ENCODE data around the gene UIMC1.

UIMC1 gene

DNA sequence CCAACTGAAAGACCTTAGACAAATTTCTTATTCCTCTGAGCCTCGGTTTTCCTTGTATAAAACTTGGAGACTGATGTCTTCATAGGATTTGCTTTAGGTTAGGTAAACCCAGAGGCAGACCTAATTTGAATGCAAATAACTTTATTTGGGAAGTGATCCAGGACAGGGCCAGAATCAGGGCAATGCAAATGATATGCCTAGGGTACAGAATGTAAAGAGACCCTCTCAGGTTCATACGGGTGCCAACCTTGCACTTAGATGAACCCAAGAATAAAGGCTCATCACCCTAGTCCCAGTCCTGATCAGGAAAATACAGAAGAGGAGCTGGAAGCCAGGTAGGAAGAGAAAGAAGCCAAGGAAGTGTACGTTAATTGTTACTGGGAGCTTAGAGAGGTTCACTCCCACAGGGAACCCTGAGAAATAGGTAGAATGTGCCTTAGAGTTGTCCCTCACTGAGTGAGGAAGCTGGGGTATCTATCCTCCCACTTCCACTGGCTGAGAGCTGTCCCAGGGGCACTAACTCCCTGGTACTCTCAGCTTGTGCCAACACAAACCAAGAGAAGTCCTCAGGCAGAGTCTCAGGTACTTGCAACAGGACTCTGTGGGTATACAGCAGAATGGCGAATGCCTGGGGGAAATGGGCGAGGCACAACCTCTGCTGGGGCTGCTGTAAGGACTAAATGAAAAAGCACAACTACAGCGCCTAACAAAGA is 104.3 kb downstream of the UIMC1 start:
- no peak for DNase-seq (ENCODE audit: low read depth)

DNA sequence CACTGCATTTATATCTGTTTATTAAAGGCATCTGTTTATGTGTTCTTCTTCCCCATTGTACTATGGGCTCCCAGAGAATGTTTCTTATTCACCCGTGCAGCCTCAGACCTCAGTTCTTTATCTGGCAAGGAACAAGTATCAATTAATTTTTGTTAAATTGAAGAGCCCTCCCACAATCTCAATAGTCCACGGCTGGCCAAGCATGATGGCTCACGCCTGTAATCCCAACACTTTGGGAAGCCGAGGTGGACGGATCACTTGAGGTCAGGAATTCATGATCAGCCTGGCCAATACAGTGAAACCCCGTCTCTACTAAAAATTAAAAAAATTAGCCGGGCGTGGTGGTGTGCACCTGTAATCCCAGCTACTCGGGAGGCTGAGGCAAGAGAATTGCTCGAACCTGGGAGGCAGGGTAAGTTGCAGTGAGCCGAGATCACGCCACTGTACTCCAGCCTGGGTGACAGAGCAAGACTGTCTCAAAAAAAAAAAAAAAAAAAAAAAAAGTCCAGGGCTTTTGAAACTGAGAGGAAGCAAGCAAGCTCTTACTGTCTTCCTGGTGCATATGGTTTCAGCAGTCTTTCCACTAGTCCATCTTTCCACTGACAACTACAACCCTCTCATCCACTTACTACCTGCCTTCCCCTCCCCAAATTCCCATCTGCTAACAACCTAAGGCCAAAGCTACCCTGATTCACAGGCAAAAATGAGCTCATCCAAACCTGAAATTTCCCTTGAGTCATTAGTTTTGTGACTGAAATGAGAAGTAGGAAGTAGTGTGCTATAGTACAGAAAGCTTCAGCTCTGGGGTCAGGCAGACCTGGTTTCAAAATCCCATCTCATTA is 105.1 kb downstream of the UIMC1 start:
- no peak for DNase-seq (ENCODE audit: low read depth)

DNA sequence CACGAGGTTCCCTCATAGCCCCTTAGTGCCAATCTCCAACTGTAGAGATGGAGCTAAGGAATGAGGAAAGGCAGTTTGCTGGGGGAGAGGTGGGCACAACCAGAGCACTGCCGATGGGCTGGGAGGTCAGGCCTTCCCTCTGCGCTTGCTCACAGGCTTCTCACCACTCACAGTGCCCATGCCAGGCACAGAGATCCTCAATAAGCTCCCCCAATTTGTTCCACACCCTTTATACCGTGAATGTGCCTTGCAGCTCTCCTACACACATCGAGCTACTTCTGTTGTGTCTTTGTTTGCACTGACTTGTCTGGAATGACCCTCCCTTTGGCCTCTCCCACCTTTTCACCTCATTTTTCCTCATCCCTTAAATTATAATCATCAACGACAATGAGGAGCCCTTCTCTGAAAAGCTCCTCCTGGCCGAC is 105.8 kb downstream of the UIMC1 start:
- DNase-seq (ENCODE audit: low read depth) = no peak

DNA sequence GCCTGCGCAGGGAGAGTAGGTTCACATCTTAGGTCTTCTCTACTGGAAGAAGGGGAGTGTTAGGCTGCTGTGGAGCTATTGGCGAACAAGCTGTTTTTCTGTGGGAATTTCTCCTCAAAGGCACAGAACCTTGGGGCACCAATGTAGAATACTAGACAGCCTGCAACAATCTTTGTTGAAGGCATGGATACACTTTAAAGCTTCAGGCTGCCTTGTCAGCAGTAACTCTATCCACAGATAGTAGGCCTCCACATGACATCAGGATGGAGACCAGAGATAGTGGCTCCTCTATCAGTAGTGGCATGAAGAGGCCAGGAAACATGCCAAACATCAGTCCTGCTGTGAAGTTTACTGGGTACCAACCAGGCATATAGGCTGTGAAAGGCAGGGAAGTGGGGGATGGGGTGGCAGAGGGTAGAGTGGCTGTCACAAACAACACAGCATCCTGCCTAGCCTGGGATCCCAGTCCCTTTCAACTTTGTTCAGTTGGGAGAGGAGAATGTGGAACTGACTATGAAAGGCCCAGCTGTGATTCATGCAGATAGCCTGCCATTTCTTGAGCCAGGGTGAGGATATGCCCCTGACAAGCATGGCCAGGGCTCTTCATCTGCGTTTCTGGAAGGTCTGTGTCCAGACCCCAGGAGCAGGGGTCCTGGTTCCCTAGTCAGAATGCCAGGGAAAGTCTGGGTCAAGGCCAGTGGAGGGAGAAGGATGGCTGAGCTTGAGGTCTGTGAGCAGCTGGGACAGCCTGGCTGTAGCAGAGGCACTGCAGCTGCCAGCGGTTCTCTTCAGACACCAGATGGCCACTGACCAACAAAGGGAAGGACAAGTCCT is 106.4 kb downstream of the UIMC1 start:
- DNase-seq (ENCODE audit: low read depth) = no peak

DNA sequence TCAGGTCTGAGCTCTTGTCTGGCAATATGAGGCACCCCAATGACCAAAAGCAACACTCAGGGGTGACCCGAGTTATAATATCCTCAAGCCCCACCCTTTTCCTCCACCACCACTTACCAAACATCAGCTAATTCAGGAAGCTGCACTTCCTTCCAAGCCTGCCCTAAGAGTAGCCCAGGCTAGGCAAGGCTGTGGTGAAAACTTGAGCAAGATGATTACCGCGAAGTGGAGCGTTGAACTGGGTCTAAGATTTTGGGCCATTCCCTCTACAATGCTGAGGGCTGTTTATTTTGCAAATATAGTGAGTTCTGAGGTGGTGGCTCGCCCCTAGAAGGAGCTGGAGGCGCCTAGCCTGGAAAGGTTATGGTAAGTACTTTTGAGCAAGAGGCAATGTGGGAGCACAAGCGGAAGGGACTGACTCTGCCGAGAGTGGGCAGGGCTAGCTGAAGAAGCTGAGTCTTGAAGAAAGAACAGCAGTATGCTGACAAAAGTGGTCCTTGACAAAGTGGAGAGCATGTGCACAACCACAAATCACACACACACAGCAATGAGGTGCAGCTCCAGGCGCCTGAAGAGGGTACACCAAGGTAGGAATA is 107.2 kb downstream of the UIMC1 start, which contains the start of gene HK3:
Gene HK3, minus strand, starts transcription at position 51 of the 596 bp plus-strand sequence. CDS start 3,187 bp downstream, outside the sequence.
- no peak for DNase-seq (ENCODE audit: low read depth)

DNA sequence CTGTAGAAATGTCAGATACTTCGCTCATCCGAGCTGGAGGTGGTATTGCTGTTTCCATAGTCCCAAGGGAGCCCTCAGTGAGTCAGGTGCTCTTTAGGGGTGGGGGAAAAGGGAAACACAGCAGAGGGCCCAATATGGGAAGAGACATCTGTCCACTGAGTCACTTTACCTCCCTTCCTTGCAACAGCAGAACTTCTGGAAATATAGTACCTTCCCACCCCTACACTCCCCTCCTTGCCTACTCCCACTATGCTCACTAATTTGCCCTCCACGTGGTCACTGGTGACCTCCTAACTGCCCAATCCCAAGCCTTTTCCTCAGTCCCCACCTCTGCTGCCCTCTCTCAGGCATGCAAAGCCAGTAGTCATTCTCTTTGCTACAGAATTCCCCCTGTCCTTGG is 109.3 kb downstream of the UIMC1 start:
- DNase-seq (ENCODE audit: low read depth) = no peak

DNA sequence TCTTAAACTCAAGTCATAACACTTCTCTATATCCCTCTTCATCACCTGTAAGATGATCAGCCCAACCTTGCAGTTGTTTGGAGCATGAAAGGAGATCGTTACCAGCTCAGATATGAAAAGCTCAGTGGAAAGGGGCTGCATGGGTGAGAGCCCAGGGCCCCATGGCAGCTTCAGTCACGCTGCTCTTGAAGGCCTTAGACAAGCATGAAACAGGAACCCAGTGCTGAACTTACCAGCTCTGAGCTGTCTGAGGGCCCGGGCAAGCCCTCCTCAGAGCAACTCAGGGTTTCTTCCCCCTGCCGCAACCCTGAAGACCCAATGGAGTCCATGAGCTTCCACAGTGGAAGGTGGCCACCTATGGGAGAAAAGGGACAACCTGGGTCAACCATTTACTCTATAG is 110.7 kb downstream of the UIMC1 start:
- DNase-seq (ENCODE audit: low read depth) = no peak

DNA sequence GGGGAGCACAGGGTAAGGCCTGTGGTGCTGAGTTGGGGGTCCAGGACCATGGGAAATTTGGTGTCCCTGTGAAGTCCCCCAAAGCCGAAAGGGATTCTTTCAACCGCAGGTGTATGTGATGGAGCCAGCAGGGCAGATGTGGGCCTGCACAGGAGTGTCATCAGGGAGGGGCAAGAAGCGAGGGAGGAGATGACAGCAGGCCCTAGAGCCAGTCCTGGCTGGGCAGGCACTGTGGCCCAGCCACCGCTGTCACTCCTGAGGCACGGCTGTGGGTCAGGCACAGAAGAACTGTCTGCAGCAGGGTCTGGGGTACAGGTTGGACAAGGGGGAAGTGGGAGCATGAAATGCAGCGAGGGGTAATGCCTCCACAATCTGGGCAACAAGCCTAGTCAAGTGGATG is 112.3 kb downstream of the UIMC1 start:
- no peak for DNase-seq (ENCODE audit: low read depth)

DNA sequence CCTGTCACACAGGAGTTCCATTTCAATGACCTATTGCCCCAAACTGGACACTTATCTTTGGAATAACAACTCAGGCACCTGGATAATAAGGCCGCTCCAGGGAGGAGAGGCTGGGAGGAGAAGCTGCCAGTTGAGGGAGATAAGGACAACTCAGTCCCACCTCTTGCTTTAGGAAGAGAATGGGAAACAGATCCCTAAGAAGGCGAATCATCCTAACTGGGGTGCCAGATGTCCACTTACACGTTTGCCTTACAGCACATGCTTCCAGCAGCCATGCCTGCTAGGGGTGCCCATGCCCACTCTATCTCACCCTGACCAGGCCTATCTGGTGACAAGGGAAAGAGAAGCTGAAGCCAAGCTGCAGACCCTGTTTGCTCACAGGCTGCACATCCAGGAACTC is 113.9 kb downstream of the UIMC1 start:
- DNase-seq (ENCODE audit: low read depth) = no peak

DNA sequence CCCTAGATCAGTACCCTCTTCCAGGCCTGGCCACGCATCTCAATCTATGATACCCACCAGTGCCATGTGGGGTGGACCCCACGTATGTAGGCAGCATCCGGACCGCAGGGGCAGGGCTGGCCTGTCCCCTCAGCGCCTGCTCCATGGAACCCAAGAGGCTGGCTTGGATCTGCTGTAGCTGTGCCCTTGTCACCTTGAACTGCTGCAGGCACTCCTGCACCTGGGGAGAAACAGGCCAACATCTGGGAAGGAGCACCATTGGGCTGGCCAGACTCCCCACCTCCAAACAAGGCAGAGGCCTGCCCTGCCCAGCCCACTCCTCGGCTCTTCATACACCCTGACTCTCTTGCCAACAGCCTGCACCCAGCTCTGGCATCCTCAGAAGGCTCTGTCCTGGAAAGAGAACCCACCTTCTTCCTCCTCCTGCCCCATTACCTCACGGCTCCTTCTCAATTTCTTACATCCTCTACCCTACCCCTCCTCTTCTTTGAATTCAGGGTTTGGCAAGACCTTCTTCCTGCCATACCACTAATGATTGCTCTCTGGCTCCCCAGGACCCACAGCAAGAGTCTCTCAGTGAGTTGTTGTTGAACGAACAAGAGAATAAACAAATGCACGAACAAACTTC is 115.1 kb downstream of the UIMC1 start:
- no peak for DNase-seq (ENCODE audit: low read depth)

DNA sequence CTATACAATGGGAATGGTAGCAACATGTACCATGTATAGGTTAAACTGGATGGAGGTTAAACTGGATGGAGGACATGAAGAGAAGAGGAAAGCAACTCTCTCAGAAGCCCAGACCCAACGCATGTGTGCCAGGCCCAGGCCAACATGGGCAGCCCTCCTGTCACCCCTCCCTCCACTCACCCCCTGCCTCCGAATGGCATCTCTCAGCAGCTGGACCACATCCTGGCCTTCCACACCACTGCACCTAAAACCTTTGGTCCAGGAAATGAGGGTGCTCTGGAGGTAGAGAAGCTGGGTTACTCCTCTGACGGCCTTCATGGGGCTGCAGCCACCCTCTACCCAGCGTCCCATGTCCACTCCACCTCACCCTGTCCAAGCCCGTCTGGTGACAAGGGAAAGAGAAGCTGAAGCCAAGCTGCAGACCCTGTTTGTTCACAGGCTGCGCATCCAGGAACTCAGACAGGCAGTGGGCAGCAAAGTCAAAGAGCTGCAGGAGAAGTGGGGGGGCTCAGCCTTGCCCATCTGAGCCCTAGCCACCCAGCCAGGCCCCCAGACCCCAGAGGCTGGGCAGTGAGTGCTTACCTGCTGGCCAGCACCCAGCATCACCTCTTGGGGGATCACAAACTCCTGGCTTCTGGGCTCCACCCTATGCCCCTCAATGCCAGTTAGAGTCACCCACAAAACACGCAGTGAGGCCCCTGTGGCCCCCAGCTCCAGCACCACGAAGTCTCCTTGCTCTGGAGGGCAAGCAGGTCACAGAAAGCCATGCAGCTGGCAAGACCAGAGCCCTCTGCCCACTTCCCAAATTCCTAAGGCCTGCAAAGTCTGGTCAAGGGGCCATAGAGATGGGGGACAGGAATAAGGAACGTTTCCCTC is 115.9 kb downstream of the UIMC1 start:
- DNase-seq (ENCODE audit: low read depth) = no peak

DNA sequence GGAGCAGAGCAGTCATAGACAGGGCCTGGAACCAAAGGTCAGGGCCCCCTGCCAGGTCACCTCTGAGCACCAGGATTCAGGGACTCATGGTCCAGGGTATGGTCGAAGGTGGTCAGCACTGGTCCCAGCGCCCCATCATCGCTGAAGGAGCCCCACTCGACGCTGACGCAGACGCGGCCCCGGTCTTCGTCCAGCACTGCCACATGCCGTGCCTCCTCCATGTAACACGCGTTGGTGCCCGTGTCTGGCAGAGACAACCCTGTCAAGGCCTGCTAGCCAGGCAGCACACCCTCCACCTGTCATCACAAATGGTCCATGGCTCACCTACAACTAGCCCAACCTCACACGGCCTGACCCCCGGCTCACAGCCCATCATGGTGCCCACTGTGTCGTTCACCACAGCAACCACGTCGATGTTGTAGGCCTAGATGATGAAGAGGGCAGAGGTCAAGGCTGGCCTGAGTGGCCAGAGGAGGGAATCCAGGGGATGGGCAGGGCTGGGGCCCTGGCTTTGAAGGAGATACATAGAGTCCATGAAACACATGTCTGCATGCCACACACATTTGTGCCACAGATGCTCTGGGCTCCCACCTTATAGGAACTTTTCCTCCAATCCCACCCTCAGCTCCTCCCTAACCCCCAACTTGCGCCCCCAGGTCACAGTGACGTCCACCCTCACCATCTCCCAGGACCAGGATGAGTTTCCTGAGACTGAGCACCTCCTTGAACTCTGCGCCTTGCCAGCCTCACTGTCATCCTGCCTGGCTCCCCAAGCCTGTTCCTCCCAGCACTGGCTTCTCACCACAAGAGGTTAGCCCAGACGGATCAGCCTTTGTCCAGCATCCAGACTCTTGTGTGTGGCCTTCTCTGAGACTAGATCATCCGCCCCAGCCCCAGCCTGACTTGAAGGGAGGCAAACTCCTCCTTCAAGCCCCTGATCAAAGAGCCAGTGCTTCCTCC is 117.0 kb downstream of the UIMC1 start:
- no peak for DNase-seq (ENCODE audit: low read depth)

DNA sequence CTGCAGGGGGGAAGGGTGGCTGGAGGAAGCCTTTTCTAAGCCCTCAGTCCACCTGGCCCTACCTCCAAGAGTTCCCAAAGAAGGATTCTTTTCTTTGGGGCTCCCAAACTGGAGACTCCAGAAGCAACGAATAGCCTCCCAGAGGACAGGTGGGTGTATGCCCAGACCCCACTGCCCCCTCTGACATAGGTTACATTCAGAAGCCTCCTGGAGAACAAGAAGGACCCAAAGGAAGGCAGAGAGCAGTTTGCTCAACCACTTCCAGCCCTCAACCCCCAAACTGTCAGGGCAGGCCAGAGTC is 117.8 kb downstream of the UIMC1 start:
- no peak for DNase-seq (ENCODE audit: low read depth)

DNA sequence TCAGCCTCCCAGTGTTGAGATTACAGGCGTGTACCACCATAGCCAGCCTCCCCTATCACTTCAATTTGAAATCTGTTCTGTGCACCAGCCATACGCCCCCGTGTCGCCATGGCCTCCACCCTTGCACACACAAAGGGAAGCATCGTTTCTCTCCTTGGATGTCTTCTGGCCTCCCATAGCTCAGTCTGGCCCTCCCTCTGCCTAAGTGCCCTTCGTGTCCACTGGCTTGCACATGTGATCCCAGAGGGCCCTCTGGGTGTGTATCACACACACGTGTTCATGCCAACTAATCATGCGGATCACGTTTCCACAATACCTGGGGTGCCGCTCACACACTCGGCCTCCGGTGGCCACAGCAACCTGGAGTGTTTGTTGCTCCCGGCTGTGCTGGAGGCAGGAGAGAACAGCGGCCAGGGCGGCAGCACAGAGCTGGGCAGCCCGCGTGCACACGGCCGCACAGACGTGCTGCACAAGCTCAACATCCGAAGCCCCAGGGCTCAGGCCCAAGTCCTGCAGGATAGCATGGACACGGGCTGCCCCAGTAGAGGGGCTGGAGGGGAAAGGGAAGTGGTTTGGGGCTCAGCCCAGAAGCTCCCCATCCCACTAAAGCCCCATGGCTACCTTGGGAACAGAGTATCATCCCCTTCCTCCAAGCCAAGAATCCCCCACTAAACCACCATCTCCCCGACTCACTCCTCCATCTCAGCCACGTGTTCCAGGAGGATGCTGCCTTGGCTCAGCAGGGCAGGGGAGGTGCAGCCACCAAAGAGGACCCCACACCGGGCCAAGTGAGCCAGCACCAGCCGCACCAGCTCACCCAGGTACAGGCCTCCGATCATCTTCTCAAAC is 118.3 kb downstream of the UIMC1 start:
- DNase-seq (ENCODE audit: low read depth) = no peak

DNA sequence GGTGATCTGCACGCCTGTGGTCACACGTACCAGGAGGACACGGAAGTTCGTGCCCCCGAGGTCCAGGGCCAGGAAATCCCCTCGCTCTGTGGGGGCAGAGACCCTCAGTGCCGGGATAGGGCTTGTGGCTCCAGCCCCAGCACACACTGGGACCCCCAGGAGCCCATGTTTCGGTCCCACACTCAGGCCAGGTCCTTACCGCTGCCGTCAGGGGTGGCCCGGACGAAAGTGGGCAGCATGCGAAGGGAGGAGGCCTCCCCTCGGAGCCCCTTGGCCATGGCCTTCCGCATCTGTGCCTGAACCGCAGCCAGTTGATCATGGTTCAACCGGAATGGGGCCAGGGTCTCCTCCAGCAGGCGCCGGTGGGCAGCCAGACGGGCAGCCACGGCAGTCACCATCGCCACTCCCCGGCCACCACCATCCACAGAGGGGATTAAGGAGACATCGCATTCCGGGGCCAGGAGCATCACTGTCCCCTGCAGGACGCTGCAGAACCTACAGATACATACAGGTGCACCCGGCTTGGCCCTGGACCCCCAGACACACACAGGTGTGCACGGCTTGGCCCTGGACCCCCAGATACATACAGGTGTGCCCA is 119.2 kb downstream of the UIMC1 start:
- no peak for DNase-seq (ENCODE audit: low read depth)

DNA sequence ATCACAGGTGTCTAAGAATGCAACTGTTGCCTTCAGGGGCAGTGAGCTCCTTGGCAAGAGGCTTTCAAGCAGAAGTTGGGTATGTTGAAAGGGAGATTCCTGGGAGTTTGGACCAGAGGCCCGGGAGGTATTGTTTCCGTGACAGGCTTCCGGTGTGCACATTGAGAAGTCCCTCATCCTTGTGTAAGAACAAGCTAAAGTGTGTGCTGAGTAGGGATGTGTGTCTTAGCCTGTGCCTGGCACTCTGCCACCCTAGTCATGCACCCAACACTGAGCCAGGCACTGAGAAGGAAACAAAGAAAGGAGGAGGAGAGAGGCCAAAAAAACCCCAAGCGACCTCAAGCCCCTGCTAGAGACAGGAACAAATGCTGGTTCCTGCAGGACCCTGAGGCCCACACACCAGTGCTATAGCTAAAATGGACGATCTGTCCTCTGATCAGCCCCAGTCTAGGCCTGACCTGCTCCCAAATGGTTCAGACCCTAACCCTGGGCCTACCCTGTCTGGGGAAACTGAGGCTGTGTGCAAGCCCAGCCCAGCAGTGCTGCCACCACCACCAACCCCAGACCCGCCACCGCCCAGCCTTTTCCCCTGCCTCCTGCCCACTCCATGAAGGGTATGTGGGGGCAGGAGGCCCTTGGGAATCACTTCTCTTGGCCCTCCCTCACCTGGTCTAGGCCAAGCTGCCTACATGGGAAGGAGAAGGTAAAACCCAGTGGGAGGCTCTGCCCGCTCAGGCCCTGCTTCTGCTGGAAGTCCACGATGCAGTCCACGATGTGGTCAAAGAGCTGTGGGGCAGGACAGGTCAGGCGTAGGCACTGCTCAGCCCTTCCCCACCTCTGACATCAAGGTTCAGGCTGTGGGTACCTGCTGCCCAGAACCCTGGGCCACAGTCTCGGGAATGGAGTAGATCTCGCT is 120.0 kb downstream of the UIMC1 start:
- no peak for DNase-seq (ENCODE audit: low read depth)

DNA sequence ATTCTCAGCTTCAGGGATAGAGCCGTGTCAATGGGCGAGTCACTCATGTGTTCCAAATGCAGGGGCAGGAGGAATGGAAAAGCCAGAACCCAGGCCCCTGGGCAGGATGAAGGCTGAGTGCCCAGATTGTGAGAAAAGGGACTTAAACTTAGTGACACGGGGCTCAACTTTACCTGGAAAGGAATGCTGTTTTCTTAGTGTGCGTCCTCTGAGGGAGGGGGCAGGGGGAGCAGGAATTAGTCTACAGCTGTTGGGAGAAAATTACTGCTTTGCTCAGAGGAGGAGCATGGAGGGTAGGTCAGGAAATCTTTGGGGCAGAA is 122.0 kb downstream of the UIMC1 start:
- DNase-seq (ENCODE audit: low read depth) = no peak
